OCI-M2 (cell line): ENCODE data around the gene CDC123.
"Not testable (repeated sequence)": the region's sequence is repeated elsewhere in the genome, so short reads cannot be mapped to it uniquely, and the experiment has no call there.

ENCODE experiments used
- DNase-seq: peaks from one replicate; lab custom pipeline; 2025; ENCODE audit not compliant: unreplicated experiment; lab: John Stamatoyannopoulos, UW

Gene CDC123

DNA sequence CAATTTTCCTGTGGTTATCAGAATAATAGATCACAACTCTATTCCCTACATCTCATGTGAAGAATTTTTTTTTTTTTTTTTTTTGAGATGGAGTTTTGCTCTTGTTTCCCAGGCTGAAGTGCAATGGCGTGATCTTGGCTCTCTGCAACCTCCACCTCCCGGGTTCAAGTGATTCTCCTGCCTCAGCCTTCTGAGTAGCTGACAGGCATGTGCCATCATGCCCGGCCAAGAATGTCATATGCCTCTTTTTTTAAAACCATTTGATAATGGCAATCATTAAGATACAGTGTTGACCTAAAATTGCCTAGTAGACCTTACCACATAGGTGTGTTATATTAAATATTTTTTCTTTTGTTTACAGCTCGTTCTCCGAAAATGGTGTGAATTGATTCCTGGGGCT lies 38.7 kb downstream of the CDC123 start:
- not testable (repeated sequence) for DNase-seq

DNA sequence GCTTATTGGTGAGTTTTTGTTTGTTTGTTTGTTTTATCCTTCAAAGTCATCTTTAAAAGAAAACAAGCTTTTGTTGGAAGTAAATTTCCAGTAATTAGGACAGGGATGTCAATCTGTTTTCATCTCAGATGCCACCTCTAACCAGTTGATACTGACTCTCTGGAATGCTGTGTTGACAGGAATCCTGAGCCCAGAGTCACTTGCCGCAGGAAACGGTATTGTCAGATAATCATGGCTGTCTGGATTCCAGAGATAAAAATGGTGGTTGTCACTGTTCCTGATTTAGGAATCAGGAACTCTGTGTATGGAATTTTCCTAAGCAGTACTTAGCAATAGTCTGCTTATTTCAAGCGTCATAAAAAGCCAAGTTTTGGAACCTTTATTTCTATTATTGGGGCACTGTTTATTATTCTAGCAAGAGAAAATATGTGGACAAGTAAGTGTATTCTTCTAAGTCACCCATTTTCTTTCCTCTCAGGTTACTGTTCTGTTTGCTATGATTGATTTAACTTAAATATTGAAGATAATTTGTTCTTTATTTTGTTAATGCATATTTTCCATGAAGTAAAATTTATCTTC lies 39.2 kb downstream of the CDC123 start:
- DNase-seq: no peak

DNA sequence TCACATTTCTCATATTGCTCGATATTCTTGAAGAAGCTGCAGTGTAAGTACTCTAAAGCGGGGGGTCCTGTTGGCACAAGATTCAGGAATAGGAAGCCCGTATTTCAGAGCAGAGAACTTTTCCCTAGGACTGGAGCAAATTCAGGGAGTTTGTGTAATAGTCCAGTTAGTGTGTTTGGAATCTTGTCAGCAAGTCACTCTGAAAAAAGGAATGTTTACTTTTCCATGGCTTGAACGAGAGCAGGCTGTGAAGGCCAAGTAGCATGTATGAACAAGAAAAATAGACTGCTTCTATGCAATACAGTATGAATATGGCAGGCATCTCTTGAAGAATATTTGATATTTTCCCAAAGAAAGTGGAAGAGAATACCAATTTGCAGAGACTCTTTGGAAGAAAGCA lies 39.8 kb downstream of the CDC123 start:
- no peak for DNase-seq

DNA sequence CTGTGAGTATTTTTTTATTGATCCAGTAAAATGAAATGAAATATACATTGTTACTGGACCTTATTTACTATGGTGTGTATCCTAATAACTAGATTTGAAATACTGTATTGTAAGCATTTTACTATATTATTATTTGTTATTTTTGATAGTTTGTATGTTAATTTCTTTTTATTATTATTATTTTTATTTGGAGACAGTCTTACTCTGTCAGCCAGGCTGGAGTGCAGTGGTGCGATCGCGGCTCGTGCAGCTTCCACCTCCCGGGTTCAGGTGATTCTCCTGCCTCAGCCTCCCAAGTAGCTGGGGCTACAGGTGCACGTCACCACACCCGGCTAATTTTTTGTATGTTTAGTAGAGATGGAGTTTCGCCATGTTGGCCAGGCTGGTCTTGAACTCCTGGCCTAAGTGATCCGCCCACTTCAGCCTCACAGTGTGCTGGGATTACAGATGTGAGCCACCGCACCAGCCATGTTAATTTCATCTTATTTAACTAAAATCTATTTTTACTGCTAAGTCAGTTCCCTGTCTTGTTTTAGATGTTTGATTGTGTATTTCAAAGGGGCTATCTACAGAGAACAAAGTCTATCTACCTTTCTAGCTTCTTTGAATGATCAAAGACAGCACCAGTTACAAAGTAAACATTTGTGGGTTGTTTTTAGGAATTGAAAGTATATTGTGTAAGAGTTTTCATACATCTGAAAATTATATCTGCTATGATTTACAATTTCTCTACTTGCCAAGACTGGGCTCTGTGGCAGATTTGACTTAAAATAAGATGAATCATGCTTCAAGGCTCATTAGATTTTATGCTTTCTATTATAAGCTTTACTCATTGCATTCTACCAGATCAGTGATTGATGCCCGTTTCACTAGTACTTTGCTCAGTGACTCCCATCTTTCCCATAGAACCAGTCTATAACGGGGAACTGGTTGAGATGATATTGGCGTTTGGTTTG lies 41.6 kb downstream of the CDC123 start:
- no peak for DNase-seq

DNA sequence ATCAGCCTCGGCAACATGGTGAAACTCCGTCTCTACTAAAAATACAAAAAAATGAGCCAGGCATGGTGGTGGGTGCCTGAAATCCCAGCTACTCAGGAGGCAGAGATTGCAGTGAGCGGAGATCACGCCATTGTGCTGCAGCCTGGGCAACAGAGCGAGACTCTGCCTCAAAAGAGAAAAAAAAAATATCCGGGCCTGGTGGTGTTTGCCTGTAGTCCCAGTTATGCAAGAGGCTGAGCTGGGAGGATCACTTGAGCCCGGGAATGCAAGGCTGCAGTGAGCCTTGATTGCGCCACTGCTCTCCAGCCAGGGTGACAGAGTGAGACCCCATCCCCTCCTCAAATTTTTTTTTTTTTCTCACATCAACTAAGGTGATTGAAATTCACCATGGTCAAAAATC lies 42.8 kb downstream of the CDC123 start:
- DNase-seq: no peak

DNA sequence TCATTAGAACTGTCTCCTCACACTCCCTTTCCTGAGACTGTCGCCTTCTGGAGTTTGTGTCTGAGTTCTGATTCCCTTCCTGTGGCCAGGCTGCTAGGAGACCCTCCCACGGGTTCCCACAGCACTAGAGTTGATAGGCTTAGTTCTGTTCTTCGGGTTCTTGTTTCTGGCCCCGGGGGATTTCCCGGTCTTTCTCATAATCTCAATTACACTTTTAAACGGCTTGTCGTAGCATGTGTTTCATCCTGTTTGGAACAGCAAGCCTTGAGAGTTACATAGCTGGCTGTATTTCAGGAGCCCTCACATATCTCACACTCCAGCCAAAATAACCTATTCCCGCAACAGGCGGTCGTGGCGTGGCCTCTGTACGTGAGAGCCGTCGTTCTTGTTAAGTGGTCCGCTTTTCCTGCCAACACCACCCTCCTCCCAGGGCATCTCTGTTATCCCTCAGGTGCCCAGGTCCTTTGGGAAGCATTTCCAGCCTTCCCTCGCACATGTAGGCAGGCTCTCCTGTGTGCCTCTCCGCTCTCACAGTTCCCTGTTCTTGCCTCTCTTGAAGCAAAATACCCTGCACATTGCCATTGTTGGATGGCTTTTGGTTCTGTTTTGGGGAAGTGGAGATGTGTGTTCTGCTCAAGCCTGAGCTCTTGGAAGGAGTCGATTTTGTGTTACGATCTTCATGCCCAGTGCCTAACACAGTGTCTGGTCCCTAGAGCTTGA lies 46.0 kb downstream of the CDC123 start:
- DNase-seq: no peak

DNA sequence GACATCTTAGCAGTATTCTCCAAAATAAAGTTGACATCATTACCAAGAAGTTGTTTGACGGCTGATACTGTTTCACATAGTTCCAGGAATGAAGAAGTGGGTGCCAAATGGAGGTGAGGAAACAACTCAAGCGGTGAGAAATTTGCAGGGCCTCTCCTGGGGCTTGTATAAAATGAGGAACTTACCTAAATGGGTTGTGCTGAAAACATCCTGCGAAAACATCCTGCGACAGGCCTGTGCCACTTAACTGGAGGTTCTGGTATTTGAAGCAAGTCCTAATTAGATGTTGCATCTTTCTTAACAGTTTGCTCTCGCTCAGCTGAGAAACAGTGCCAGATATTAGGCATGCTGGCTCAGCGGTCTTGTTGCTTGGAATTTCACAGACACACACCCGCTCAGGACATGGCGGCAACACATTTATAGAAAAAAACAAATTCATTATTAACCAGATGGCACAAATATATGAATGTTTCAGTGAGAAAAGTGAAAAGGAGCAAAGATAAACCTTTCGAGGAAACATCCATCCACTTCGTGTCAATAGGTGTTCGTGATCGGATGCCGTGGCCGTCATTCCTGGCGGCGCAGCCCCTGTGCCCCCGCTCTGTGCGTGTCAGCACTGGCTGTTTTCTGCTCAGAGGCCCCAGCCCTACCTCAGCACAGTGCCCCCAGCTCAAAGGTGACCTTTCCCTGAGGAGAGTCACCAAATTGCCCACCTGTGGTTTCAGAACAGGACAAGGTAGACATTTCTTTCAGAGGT lies 48.1 kb downstream of the CDC123 start:
- DNase-seq: no peak

DNA sequence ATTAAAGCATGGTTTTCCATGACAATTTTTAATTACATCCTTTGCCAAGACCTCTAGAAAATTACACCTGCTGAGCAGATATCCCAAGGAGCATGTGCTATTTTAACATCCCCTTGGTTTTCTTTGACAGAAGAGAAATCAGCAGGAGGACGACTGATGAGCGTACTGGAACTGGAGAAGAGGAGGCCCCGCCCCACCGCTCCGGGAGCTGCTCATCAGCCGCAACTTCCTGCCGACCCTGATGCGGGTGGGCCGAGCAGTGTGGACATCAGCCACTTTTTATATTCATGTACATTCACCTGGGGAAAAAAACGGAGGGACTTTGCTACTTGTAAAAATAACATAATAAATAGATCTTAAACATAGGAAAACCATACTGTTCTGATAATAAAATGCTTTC lies 54.2 kb downstream of the CDC123 start:
- DNase-seq: no peak

DNA sequence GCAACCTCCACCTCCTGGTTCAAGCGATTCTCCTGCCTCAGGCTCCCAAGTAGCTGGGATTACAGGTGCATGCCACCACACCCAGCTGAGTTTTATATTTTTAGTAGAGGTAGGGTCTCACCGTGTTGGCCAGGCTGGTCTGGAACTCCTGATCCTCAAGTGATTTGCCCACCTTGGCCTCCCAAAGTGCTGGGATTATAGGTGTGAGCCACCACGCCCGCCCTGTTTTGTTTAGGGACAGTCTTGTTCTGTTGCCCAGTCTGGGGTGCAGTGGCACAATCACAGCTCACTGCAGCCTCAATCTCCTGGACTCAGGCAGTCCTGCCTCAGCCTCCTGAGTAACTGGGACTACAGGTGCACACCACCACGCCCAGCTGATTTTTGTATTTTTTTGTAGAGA lies 54.7 kb downstream of the CDC123 start:
- DNase-seq: not testable (repeated sequence)

DNA sequence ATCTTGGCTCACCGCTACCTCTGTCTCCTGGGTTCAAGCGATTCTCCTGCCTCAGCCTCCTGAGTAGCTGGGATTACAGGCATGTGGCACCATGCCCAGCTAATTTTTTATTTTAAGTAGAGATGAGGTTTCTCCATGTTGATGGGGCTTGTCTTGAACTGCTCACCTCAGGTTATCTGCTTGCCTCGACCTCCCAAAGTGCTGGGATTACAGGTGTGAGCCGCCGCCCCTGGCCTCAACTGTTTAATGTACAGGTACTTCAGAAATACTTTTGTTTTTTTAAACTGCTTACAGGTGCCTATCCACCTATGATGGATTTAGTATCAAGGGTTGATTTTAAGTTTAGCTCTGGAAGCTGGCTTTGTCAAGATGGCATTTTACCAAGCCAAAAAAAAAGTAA lies 55.6 kb downstream of the CDC123 start:
- no peak for DNase-seq

DNA sequence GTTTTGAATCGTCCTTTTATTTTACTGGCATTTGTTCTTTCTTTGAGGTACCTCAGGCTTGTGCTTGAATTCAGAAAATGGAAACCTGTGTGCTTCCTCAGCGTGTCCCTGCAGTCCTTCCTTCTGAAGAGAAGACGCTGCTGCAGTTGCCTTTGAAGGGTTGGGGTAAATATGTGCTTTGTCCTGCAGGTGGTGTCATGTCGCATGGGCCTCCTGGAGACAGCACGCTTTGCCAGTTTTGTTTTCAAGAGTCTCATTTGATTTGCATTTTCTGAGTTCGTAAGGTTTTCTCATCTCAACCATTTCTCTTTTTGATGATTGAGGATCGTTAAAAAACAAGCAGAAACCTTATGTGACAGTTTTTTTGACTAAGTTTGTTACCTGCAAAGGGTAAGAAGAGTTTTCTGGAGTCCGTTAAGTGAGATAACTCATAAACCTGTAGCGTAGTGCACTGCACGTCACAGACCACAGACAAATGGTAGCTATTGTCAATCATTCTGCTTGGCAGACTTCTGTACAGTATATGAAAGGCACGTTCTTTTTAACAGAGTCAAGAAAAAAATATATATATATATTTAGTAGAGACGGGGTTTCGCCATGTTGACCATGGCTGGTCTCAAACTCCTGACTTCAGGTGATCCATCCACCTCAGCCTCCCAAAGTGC lies 57.0 kb downstream of the CDC123 start:
- no peak for DNase-seq

DNA sequence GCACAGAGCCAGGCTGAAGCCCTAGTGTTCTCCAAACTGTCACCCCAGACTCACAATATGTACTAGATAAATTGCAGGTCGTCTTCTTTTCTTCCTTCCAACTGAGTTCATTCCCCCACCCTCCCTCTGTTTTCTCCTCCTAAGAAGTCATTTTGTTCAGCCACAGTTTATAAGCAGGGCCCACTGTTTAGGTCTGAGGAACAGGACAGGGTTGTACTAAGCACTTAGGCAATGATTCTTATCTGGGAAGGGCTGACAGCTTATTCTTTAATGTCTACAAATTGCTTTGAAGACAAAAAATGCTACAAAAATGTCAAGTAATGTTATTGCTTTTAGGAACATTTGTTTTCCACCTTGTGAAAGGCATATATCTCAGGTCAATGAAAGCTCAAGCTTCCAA lies 59.1 kb downstream of the CDC123 start:
- no peak for DNase-seq

DNA sequence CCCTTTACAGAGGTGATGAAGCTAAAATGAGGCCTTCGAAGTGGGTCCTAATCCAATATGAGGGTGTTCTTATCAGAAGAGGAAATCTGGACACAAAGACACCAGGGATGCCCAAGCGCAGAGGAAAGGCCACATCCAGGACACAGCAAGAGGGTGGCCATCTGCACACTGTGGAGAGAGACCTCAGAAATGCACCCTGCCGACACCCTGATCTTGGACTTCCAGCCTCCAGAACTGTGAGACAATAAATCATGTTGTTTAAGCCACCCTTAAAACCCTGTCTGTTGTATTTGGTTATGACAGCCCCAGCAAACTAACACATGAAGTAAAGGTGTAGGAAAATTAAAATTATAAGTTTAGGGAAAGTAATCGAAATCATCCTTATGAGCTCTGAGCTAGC lies 64.0 kb downstream of the CDC123 start:
- DNase-seq: no peak

DNA sequence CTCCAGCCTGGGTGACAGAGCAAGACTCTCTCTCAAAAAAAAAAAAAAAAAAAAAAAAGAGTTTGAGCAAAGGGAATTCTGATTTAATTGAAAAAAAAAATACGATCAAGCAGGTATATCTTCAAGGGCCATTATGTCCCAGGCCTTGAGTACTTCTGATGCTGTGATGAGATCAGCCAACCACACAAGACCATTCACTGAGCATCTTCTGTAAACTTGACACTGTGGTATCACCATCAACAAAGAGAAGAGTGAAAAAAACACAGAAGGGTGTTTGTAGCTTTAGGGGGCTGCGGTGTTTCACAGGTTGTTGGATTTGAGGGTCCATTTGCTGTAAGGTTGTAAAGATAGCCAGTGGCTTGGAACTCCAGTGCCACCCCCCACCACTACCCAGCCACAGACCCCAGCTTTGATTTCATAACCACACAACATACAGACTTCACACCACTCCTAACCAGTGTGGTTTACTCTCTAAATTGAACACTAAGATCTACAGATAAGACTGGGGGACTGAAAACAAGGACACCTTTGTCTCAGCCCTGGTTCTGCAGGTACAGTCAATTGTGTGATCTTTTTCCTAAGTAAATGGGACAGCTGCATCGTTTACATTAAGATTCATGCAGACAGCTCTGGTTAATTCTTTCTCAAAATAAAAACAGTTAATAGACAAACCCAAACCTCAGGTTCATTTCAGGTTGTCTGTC lies 66.4 kb downstream of the CDC123 start:
- DNase-seq: no peak

DNA sequence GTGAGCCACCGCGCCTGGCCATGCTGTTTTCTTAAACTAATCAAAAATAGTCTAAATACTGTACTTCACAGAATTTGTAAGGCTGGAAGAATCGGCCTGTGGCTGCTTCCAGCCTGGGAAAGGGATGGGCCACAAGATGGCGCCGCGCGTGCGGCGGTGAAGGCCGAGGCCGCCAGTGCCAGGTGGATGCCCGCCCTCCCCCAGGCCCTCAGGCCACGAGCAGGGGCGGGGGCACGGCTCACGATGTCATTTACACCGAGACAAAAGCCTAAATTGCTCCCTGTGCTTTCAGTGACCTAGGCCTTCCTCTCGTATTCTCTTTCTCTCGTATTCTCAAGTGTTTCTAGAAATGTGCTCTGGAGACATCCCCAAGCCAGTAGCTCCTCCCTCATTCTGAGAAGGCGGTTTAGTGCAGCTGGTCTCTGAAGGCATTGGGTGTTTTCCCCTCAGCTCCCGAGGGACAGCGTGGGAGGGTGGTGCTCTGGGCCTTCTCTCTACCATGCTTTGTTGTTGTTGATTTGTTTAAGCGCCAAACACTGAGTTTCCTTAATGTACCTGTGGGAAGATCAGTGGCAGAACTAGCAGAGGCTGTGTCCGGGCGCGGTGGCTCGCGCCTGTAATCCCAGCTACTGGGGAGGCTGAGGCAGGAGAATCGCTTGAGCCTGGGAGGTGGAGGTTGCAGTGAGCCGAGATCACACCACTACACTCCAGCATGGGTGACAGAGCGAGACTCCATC lies 68.4 kb downstream of the CDC123 start:
- no peak for DNase-seq

DNA sequence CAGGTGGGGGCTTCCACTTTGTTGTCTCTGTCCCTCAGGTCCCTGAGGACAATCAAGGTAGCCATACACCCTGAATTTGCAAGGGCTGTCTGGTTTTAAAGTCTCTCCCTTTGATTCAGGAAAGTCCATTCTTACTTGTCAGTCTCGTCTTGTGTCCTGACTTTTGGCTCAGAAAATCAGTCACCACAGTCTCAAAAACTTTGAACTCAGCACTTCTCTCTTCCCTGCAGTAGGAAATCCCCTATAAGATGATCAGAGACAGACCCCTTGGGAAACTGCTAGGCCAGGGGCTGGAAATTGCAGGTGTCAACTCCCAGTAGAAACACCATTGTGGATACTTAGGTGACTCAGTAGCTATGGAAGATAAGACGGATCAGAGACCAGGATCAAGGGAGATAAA lies 73.1 kb downstream of the CDC123 start:
- DNase-seq: no peak

DNA sequence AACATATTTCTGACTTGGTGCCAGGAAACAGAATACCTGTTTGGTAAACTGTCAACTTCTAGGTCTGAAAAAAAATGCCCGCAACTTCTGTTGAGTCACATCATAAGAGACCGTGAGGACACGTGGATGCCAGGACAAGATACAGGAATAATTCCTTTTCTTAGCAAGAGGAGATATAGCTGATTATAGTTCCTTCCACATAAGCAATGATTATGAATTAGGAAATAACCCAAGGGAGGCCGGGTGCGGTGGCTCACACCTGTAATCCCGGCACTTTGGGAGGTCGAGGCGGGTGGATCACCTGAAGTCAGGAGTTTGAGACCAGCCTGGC lies 75.2 kb downstream of the CDC123 start:
- no peak for DNase-seq

DNA sequence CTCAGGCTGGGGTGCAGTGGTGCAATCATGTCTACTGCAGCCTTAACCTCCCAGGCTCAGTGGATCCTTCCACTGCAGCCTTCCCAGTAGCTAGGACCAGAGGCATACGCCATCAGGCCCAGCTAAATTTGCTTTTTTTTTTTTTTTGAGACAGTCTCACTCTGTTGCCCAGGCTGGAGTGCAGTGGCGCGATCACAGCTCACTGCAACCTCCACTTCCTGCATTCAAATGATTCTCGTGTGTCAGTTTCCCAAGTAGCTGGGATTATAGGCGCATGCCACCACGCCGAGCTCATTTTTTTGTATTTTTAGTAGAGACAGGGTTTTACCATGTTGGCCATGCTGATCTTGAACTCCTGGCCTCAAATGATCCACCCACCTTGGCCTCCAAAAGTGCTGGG lies 81.9 kb downstream of the CDC123 start:
- not testable (repeated sequence) for DNase-seq

DNA sequence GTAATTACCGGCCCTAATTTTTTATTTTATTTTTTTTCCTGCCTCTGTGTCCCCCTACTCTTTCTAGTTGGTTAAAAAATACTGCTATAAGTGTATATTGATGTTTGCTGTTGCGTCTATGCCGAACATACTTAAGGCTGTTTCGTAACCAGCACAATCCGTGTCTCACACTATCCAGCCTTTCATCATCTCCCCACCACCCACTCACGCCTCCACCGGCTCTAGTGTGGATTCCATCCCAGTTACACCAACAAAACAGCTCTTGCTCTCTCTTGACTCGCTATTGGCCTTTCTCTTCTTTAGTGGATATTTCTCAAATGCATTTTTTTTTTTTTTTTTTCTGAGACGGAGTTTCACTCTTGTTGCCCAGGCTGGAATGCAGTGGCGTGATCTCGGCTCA lies 83.3 kb downstream of the CDC123 start:
- DNase-seq: no peak

DNA sequence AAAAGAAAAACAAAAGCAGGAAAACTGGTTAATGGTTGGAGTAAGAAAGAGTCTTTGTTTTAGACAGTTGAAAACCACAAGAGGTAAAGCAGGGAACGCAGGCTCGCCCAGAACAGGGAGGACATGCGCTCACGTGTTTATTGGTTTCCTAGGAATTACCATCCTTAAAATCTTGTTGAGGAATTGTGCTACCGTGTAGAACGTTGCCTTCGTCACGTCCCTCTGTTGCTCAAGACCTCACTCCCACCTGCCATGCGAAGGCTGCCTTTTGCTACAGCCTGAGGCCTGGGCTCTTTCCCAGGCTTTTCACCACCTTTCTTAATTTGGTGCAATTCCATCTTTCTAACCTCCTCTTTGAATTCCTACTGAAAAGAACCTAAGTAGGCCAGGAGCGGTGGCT lies 91.8 kb downstream of the CDC123 start:
- DNase-seq: no peak
